SU-DHL-6 (cell line): ENCODE data around the gene MOCS1.

ENCODE experiments used
- EZH2phosphoT487 ChIP-seq: fragments of 200-600 bp; sonication (generic), shearing (Covaris generic); conservative IDR thresholded peaks from 2 replicates; pipeline ENCODE4 v1.6.1; 2018; ENCODE audit warnings: mild to moderate bottlenecking, antibody characterized with exemption, low read length, moderate library complexity, mixed read lengths
- TF ChIP-seq, protein P1 (sequence below): fragments of 200-600 bp; sonication (generic); IDR thresholded peaks from one replicate; pipeline ENCODE4 v1.5.1; 2017; ENCODE audit warnings: antibody characterized with exemption, mild to moderate bottlenecking, low read length, moderate library complexity; ENCODE audit not compliant: insufficient read depth, poor library complexity, severe bottlenecking

DNA sequence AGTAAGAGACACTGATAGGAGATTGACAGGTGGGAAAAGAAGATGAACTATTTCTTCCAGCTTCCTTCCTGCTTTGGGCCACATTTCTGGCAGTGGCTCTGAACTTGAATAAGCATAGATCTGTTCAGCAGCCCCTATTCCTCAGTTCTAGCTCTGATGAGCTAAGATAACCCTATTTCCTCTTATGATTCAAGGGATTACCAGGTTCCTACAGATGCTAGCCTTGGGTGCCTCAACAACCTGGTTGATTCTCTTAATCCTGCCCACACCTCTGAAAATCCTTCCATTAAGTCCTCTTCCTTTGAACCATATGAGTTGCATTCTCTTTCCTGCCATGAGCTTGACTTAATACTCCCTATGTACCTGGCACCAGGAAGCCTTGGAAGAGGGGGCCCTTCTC, 49.8 kb upstream of the MOCS1 start:
- TF ChIP-seq, protein P1, sequence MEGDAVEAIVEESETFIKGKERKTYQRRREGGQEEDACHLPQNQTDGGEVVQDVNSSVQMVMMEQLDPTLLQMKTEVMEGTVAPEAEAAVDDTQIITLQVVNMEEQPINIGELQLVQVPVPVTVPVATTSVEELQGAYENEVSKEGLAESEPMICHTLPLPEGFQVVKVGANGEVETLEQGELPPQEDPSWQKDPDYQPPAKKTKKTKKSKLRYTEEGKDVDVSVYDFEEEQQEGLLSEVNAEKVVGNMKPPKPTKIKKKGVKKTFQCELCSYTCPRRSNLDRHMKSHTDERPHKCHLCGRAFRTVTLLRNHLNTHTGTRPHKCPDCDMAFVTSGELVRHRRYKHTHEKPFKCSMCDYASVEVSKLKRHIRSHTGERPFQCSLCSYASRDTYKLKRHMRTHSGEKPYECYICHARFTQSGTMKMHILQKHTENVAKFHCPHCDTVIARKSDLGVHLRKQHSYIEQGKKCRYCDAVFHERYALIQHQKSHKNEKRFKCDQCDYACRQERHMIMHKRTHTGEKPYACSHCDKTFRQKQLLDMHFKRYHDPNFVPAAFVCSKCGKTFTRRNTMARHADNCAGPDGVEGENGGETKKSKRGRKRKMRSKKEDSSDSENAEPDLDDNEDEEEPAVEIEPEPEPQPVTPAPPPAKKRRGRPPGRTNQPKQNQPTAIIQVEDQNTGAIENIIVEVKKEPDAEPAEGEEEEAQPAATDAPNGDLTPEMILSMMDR: no peak
- TF ChIP-seq EZH2phosphoT487: no peak
